Smooth muscle cell (in vitro differentiated cells): ENCODE results near the gene PYCR2. TPM values are rescaled to one million over a fixed set of nuclear protein-coding genes. Genes with fewer than 3 reads are reported as not detected.

Experiments used
- DNase-seq: peaks from one replicate; lab custom pipeline; 2025; ENCODE audit not compliant: unreplicated experiment; lab: John Stamatoyannopoulos, UW
- H2AFZ ChIP-seq: fragments of 200-600 bp; sonication (generic); 2 replicates; pipeline ENCODE4 v1.6.0; 2016; ENCODE audit warnings: antibody characterized with exemption, low read depth, mild to moderate bottlenecking
- H3F3A ChIP-seq: fragments of 200-600 bp; sonication (generic); 2 replicates; pipeline ENCODE4 v1.6.0; 2017; ENCODE audit warnings: antibody characterized with exemption, low read depth
- H3K27ac ChIP-seq: fragments of 200-600 bp; sonication (generic); 2 replicates; pipeline ENCODE4 v1.5.1; 2016; ENCODE audit warnings: low read depth, mild to moderate bottlenecking
- H3K27me3 ChIP-seq: fragments of 200-600 bp; sonication (generic); 2 replicates; pipeline ENCODE4 v1.6.1; 2016; ENCODE audit warnings: low read depth, mild to moderate bottlenecking
- H3K36me3 ChIP-seq: fragments of 200-600 bp; sonication (generic); 2 replicates; pipeline ENCODE4 v1.5.1; 2016; ENCODE audit warnings: low read depth
- H3K4me1 ChIP-seq: fragments of 200-600 bp; sonication (generic); 2 replicates; pipeline ENCODE4 v1.5.1; 2016; ENCODE audit warnings: low read depth
- H3K4me2 ChIP-seq: fragments of 200-600 bp; sonication (generic); 2 replicates; pipeline ENCODE4 v1.6.0; 2016; ENCODE audit warnings: mild to moderate bottlenecking
- H3K4me3 ChIP-seq: fragments of 200-600 bp; sonication (generic); 2 replicates; pipeline ENCODE4 v1.5.1; 2016; ENCODE audit warnings: mild to moderate bottlenecking
- H3K79me2 ChIP-seq: fragments of 200-600 bp; sonication (generic); 2 replicates; pipeline ENCODE4 v1.6.0; 2016; ENCODE audit warnings: low read depth, mild to moderate bottlenecking
- H3K9ac ChIP-seq: fragments of 200-600 bp; sonication (generic); 2 replicates; pipeline ENCODE4 v1.6.0; 2016; ENCODE audit warnings: low read depth
- H3K9me3 ChIP-seq: fragments of 200-600 bp; sonication (generic); replicated peaks from 2 replicates; pipeline ENCODE4 v1.5.1; 2016; ENCODE audit warnings: low read depth
- H4K20me1 ChIP-seq: fragments of 200-600 bp; sonication (generic); 2 replicates; pipeline ENCODE4 v1.6.0; 2016; ENCODE audit warnings: low read depth
- CTCF ChIP-seq: fragments of 200-600 bp; sonication (generic); IDR thresholded peaks from 2 replicates; pipeline ENCODE4 v1.5.1; 2017; ENCODE audit warnings: borderline replicate concordance, mild to moderate bottlenecking, antibody characterized with exemption; ENCODE audit not compliant: insufficient read depth, poor library complexity, severe bottlenecking
- WGBS: methylation state at CpG from one replicate; pipeline ENCODE4 v1.1.7; 2016; ENCODE audit warnings: low lambda C conversion rate; 5-methylcytosine and 5-hydroxymethylcytosine counted together
- polyA plus RNA-seq: library from polyadenylated mRNA; unstranded; fragments of >200 nt; fragmentation: Nextera tagmentation; extraction: Ambion mirVana; gene quantifications from 2 replicates; pipeline ENCODE4 v1.2.1, GENCODE V29; 2016
- total RNA-seq: library from RNA; depleted of rRNA; stranded (reverse); fragments of >200 nt; gene quantifications from 2 replicates; pipeline ENCODE4 v1.2.3, GENCODE V29; 2014

Gene PYCR2
- total and polyA plus RNA-seq, 2 experiments from 2014 or later = 20.1 to 40.5 TPM

DNA sequence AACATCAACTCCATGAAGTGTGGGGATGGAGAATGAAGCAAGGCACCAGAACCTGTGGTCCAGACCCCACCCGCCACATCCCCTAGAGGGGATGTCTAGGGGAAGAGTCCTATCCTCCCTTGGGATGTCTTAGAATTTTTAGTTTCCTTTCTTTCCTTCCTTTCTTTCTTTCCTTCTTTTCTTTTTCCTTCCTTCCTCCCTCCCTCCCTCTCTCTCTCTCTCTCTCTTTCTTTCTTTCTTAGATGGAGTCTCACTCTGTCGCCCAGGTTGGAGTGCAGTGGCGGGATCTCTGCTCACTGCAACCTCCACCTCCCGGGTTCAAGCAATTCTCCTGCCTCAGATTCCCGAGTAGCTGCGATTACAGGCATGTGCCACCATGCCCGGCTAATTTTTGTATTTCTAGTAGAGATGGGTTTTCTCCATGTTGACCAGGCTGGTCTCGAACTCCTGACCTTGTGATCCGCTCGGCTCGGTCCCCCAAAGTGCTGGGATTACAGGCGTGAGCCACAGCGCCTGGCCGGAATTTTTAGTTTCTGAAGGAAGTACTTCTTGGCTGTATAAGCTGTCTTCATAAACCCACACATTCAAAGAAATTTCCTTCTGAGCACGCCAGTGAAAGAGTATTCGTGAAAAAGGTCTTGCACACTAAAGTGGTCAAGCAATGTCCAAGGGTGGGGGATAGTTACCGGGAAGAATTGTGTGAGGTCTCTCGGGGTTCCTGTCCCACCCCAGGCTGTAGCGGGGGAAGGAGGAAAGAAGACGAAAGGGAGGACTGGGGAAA lies 37.8 kb upstream of the PYCR2 start:
- TF ChIP-seq CTCF = no peak
- Histone ChIP-seq H3K4me3 (no peak overlapping the region), H3F3A (no peaks in the 10 kb centered on the region), H3K4me1 (no peaks in the 10 kb centered on the region), H3K9ac (no peak overlapping the region), H3K4me2 (no peak overlapping the region), H3K27ac (no peak overlapping the region), H3K27me3 (peaks cover 11% of the 10 kb centered on the region), H4K20me1 (no peaks in the 10 kb centered on the region), H2AFZ (no peak overlapping the region), H3K79me2 (no peaks in the 10 kb centered on the region), H3K36me3 (no peaks in the 10 kb centered on the region), H3K9me3 (no peaks in the 10 kb centered on the region)
- DNase-seq = no peak
- WGBS = 86% methylated on average over 20 of the region's 20 CpGs

DNA sequence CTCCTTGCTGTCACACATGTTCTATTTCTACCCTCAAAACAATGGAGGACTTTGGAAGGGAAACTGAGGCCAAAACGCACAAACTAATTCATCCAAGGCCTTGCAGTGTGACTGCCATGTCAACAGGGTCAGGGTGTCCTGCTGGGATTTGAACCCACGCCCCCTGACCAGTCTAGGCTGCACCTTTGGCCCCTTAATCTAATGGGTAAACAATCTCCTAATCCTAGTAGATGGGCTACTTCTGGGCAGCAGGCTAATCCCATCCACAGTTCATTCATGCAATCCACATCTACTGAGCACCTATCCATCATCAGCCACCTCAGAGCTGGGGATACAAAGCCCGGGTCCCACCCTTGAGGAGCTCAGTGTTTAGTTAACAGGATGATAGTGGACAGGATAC lies 34.0 kb upstream of the PYCR2 start:
- 88% methylated on average over 3 of the region's 3 CpGs for WGBS
- no peaks in the 10 kb centered on the region for H3F3A ChIP-seq
- peaks cover 11% of the 10 kb centered on the region for H3K27me3 ChIP-seq
- H3K4me1 ChIP-seq = no peaks in the 10 kb centered on the region
- no peaks in the 10 kb centered on the region for H3K9me3 ChIP-seq
- H3K9ac ChIP-seq = no peak overlapping the region
- no peaks in the 10 kb centered on the region for H3K79me2 ChIP-seq
- DNase-seq = no peak
- TF ChIP-seq CTCF = no peak
- H3K27ac ChIP-seq = no peak overlapping the region
- H3K4me3 ChIP-seq = no peak overlapping the region
- no peaks in the 10 kb centered on the region for H3K36me3 ChIP-seq
- no peak overlapping the region for H2AFZ ChIP-seq
- H4K20me1 ChIP-seq = no peaks in the 10 kb centered on the region
- H3K4me2 ChIP-seq = no peak overlapping the region

GRCh38 chr1:225954753-225955152 lies 30.7 kb upstream of the PYCR2 start:
- H3K27me3 ChIP-seq = peaks cover 3% of the 10 kb centered on the region
- no peak for TF ChIP-seq CTCF
- WGBS = 72% methylated on average over 1 of the region's 1 CpG

DNA sequence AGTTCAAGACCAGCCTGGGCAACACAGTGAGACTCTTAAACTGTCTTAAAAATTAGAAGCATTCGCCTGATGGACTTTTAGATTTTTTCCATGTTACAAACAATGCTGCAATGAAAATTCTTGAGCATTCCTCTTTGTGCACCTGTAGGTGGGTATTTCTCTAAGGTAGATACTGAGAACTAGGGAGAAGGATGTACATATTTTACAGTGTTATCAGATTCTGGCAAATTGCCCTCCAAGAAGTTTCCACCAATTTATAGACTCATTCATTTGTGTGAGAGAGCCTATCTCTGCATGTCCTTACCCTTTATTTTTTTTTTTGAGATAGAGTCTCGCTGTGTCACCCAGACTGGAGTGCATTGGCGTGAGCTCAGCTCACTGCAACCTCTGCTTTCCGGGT lies 29.3 kb upstream of the PYCR2 start:
- no peak overlapping the region for H3K27ac ChIP-seq
- 93% methylated on average over 4 of the region's 4 CpGs for WGBS
- no peak overlapping the region for H3K4me3 ChIP-seq
- H3K79me2 ChIP-seq = no peaks in the 10 kb centered on the region
- TF ChIP-seq CTCF = no peak
- H2AFZ ChIP-seq = no peak overlapping the region
- H3K9me3 ChIP-seq = no peaks in the 10 kb centered on the region
- no peaks in the 10 kb centered on the region for H3K36me3 ChIP-seq
- H3F3A ChIP-seq = no peaks in the 10 kb centered on the region
- H3K27me3 ChIP-seq = peaks cover 13% of the 10 kb centered on the region
- H4K20me1 ChIP-seq = no peaks in the 10 kb centered on the region
- H3K9ac ChIP-seq = no peak overlapping the region
- DNase-seq = no peak
- no peak overlapping the region for H3K4me2 ChIP-seq
- H3K4me1 ChIP-seq = no peaks in the 10 kb centered on the region

More at GRCh38 chr1:225954753-225955152, 30.7 kb upstream of the PYCR2 start:
- Histone ChIP-seq H4K20me1 (no peaks in the 10 kb centered on the region), H3K9ac (no peak overlapping the region), H3K4me3 (no peak overlapping the region), H3K4me1 (no peaks in the 10 kb centered on the region), H3K36me3 (no peaks in the 10 kb centered on the region), H3K79me2 (no peaks in the 10 kb centered on the region), H3F3A (no peaks in the 10 kb centered on the region), H3K4me2 (no peak overlapping the region), H3K27ac (no peak overlapping the region), H2AFZ (no peak overlapping the region), H3K9me3 (no peaks in the 10 kb centered on the region)
- no peak for DNase-seq
